NOMO-1 treated with DMSO at 0.1 percent for 48 hours (cell line): ENCODE measurements around the gene CCDC88A.
A peak's percentile ranks its signal among the peaks of the same experiment; 100 is the strongest.

Experiments
- DNase-seq: peaks from one replicate; lab custom pipeline; 2025; ENCODE audit not compliant: unreplicated experiment; lab: John Stamatoyannopoulos, UW

CCDC88A gene

GRCh38 chr2:55422876-55423665 is 3.4 kb upstream of the CCDC88A start:
- no peak for DNase-seq

- DNase-seq = no peak
These were observed 1.7 kb upstream of the CCDC88A start for GRCh38 chr2:55421326-55421725.

GRCh38 chr2:55420871-55421270 is 1.2 kb upstream of the CCDC88A start:
- no peak for DNase-seq

DNA sequence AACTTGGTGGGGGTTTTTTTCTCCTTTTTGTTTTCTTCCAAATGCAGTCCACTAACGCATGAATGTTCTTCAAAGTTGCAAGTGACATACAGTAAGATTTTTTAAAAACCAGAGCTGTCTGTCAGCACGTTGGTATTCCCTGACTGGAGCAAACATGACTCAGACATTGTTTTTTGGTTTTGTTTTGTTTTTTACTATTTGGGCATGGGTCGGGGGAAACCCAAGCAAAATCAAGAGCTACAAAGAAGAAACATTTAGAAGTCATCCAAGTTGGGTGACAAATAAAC is 726 bp upstream of the CCDC88A start:
- DNase-seq = no peak

- peak; percentile 44 for DNase-seq
These were observed 400 bp downstream of the CCDC88A start for GRCh38 chr2:55419233-55419678.

DNA sequence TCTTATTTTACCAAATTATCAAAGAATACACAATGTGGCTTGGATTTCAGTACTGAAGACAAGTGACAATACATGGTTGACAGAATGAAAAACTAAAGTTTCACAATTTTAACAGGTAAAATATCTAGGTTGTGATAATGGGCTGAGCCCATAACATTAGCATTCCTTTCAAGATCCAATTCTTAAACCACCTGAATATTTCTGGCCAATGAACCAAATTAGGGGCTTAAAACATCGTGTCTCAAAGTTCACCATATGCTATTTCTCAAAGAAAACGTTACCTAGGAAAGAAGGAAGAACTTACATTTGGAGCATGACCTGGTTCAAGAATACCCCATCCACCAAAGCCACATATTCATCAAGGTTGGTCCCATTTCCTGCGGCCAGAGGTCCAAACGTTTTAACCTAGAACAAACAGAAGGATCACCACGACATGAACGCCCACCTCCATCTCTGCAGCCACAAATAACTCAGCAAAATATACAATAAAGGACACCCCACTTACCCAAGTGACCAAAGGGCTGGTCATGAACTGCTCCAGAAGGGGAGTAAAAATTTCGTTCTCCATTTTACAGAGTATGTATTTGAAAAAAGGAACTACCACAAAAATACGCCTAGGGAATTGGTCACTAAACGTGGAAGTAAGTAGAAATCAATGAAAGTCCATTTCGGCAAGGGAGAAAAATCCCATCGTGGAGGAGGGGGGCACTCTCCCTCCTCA is 984 bp downstream of the CCDC88A start:
- DNase-seq = peak; percentile 44

DNA sequence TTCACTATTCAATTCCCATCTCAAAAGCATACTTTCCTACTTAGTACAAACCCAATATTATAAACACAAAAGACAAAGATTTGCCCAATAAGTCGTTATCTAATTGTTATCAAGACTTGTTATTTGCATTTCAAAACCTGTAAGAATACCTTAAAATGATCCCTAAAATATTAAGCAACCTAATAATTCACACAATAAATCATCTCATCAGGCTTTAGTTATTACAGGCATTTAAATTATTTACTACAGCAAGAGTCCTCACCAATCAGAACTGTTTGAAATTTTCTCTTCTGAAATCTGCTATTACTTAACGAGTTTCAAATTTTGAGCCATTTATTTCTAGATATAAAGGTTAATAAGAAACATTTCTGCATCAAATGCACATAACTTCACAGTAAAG is 1.6 kb downstream of the CCDC88A start:
- DNase-seq = no peak

GRCh38 chr2:55416786-55417568 is 2.7 kb downstream of the CCDC88A start:
- peak; percentile 36 for DNase-seq

- no peak for DNase-seq
These were observed 4.4 kb downstream of the CCDC88A start for GRCh38 chr2:55415300-55415699.

GRCh38 chr2:55408918-55409868 is 10.5 kb downstream of the CCDC88A start:
- peak; percentile 20 for DNase-seq

- DNase-seq = no peak
These were observed 11.4 kb downstream of the CCDC88A start for GRCh38 chr2:55408098-55408882.

- no peak for DNase-seq
These were observed 14.5 kb downstream of the CCDC88A start for GRCh38 chr2:55405116-55405515.

DNA sequence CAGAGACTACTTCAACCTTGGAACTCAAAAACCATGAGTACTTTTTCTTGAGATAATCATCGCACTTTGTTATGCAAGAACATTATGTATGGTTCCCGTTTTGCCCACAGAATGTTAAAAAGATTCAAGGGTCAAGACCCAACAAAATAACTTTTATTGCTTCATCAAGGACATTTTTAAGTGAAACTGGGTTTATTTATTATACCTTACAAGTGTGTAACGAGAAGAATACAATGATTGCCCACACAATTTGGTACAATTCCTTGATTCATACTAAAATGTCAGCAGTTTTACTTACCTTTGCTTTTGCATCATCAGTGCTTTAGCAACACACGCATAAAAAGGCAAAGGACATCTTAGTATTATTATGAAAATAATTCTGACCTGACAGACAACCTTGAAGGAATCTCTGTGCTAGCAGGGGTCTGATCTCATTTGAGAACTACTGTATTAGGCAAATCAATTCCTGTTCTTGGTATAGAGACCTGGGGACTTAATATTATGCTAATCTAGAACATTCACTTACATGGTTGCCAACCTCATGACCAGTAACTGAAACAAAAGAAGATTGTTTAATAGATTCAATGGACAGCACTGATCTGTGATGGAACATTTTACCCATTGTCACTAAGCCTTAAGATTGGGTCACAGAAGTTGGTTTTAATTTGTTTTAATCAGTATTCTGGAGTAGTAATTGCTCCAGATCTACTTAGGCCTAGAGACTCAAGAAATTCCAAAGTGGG is 16.2 kb downstream of the CCDC88A start:
- peak; percentile 68 for DNase-seq

- no peak for DNase-seq
These were observed 18.5 kb downstream of the CCDC88A start for GRCh38 chr2:55401124-55401523.

GRCh38 chr2:55400332-55400731 is 19.3 kb downstream of the CCDC88A start:
- no peak for DNase-seq

- DNase-seq = no peak
These were observed 19.8 kb downstream of the CCDC88A start for GRCh38 chr2:55399815-55400214.

DNA sequence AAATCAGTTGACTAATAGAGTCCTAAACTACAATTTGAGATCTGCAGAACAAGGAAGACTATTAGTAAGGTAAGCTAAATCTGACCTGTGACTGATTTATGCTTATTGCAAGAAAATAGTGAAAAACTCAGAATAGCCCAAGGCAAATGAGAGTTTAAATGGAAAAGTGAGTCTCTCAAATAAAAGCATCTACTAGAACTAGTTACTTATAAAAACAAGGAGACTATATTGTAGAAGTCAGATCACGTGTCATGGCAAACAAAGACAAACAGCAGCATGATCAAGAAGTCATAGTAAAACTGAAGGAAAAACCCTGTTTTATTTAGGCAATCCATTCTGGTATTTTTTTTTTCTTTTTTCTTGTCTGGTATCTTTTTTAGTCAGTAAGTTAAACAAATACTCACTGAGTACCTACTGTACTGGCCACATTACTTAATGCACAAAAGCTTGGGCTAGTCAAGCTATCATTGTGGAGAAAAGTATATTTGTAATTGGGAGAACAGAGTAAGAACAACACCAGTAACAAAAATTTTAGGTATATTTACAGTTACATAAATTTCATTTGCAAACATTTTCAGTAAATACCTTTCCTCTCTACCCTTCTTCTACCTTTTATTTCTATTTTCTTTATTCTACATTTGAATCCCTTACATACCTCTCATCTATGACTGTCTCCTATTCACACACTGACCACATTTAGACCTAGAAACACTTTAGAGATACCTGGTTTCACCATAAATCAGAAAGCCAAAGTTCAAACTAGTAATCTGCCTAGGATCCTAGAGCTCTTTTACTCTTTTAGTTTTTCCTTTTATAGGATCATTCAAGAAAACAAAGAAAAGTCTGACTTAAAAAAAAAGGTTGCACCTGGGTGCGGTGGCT is 23.7 kb downstream of the CCDC88A start:
- no peak for DNase-seq

DNA sequence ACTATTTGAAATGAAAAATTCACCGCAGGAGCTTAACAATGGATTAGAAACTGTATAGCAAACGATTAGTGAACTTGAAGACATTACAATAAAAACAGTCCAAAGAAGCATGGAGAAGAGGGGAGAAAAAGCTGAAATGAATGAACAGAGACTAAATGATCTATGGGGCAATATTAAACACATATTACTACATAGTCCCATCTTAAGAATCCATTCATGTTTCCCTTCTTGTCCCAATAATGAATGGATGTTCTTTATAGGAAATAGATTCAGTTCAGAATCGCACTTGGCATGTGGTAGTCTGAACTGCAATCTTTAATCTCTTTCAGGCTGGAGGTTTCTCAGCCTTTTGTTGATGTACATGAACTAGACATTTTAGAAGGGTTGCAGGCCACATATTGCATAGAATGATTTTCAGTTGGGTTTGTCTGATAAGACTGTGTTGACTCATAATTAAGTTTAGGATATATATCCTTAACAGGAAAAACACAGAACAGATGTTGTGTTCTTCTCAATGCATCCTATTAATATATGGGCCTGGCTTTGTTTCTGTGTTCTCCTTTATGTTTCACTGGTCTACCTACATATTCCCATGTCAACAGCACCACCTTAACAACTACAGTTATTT is 27.9 kb downstream of the CCDC88A start:
- no peak for DNase-seq
